SW 1271 (cell line): ENCODE data around the gene PDSS2.
"Not testable (repeated sequence)": the region's sequence is repeated elsewhere in the genome, so short reads cannot be mapped to it uniquely, and the experiment has no call there.

Experiments used
- DNase-seq, 2 experiments: peaks; one replicate each; lab custom pipeline; 2025; lab: John Stamatoyannopoulos, UW

Gene PDSS2, protein sequence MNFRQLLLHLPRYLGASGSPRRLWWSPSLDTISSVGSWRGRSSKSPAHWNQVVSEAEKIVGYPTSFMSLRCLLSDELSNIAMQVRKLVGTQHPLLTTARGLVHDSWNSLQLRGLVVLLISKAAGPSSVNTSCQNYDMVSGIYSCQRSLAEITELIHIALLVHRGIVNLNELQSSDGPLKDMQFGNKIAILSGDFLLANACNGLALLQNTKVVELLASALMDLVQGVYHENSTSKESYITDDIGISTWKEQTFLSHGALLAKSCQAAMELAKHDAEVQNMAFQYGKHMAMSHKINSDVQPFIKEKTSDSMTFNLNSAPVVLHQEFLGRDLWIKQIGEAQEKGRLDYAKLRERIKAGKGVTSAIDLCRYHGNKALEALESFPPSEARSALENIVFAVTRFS

DNA sequence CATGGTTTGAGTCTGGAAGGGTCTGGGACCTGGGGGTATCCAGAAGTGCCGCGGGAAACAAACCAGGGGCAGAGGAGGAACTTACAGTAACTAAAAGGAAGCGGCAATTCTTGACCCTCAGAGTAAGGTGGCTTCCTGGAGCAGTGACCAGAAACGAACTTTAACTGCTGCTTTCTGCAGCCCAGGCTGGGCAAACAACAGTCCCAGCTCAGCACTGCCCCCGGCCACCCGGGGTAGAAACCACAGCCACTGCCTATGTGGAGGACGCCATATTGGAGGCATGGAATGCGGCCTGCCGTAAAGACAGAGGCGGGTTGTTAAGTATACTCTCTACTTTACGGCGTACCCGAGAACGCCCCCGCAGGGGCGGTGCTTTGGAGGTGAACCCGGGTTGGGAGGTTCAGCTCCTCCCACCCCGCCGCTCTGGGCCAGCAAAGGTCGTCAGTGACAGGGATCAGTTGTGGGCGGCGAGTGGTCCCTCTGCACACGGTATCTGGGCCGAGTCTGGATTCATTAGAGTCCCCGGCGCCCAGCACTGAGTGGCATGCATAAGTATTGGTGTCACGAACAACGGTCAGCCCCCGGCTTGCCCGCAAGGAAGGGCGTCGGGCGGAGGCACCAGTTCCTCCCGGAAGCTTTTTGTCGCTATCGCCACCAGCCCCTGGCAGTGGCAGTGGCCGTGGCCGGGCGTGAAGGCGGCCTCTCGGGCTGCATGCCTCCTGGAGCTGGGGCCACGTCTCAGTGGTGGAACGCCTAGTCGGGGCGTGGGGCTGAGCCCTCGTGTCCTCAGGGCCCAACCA lies at the start of gene PDSS2:
TSS of gene PDSS2 (minus strand) at position 282 of the 800 bp plus-strand sequence. CDS start at position 3, 279 bp downstream.
- DNase-seq: peak; percentile 91 to 97

DNA sequence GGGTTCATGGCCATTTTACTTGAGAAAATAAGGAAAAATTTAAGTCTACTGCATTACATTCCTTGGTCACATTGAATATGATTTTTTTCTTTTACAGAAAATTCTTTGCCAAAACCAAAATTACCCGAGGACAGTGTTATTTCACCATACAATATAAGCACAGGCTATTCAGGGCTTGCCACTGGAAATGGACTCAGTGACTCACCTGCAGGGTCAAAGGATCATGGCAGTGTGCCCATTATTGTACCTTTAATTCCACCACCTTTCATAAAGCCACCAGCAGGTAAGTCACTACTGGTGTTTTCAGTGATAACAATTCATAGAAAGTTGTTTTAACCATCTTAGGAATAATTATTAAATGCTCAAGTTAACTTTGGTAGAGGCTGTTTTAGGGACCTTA lies 46.8 kb upstream of the PDSS2 start:
- no peak for DNase-seq

DNA sequence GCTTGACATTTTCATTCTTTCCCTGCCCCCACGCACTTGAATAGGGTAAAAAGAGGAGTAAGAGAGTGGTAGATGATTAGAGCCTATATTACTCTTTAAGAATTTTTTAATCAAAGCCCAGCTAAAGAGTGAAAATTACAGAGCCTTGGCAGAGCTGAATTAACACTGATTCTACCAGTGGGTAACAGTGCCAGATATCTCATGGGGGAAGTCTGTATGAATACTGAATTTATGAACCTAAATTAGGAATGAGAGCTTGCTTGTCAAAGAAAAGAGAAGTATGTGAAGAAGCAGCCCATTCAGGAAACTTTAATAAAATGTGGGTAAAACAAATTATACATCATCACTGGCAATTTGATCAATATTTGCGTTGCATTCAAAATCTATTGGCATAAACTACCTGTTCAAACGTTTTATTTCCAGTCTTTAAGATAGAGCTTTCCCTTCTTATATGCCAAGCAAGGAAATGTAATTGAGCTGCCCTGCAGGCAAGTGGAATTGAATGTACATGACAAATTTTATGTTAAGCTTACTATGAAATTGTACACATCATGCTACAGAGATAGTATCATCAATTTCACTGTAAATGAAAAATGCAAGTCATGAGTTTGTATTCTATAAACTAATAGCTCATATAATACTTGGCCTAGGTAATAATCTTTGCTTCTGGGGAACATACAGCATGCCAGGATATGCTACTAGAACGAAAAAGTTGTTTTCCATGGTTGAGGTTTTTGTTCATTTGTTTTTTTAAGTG lies 45.1 kb upstream of the PDSS2 start:
- DNase-seq: no peak

DNA sequence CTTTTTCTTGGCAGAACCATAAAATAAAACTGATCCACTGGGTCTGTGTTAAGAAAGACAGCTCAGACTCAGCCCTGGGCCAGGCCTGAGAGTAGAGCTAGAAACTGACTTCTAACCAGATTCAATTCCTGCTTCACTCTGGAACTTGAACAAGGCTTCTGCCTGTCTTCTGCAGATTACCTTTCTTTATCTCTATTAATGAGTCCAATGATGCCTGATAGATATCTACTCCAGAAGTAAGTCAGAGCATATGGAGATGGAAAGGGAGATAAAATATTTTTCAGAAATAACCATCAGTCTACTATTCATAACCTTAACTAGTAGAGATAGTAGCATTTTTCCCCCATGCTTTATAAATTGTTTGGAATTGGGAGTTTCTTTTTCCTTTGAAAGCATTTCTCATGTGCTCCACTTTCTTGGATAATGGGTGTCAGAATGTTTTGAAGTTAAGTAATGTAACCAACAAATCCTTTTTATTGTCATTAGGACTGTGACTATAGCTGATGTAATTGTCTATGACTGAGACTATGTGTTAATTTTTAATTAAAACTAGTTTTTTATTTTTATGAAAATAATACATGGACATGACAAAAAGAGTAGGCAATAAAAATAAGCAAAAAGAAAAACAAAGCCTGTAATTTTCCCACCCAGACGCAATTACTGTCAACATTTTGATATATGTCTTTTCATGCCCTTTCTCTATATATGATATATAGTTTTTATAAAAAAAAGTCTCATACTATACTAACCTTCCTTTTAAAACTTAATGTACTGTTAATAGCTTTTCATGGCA lies 37.7 kb upstream of the PDSS2 start:
- DNase-seq: no peak

DNA sequence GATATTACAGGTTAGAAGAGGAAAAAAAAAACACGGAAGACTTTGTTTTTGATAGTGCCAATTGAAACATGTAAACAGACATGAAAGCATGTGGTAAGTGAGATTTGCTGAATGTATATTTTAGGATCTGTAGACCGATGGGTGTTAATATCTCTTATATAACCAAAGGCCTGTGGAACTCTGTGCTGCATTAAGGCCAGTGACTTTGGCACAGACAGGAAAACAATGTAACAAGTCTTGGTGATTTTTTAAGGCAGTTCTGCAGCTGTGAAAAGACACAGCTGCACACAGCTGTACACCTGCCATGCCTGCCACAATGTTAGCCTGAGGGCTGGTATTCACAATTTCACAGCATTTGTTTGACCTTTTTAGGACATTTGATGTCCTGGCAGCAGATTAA lies 36.6 kb upstream of the PDSS2 start:
- DNase-seq: no peak

DNA sequence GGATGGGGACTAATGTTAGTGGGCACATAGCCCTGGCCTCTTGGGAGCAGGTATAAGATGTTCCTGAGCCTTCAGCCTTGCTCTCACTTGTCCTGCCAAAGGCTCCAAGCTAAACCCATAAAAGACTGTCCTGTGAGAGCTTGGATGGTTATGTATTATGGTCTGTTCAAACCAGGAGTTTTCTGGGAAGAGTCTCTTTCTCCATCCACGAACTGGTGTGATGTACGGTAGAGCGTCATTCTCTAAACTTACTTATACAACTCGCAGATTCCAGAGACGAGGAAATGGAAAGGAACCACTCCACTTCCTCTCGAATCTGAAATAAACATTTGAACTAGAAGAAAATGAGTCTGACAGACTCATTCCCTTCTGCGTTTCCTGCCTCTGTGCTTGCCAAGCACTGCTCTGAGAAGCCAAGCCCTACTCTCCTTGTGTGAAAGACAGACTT lies 35.9 kb upstream of the PDSS2 start:
- DNase-seq: no peak

DNA sequence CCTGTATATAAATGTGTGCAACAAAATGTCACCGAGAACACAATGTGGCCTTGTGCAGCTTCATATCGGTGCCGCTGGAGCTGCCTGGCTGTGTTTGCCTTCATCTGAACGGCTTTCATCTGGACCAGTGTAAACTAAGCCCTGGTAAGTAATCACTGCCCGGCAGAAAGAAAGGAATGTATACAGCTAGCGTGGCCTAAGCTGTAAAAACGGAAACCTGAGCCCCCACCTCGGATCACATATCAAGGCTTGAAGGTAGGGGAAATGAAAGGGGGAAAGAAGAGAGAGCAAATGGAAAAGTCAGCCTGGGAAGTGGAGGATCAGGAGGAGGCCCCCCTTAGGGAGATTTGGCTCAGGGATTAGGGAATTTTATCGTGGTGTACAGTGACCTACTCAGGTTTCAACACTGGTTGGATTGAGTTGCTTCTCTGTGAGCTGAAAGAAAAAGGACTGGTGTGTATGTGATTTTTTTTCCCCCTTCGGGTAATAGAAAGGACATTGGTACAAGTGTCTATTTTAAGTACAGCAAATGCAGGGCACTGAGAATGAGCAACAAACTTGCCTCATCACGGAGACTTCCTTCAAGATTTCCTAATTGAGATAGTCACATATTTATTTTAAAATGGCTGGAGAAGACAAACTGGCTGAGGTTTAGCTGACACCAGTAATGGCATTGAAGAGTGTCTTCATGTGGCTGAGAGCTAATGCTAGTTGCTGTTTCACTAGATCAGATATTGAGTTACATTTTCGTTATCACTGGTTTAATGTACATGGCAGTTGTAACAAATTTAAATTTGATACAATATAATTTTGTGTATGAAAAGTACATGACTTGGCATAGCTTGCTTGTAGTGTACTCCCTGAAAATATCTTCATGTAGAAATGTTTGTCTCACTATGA lies 34.0 kb upstream of the PDSS2 start:
- no peak for DNase-seq

DNA sequence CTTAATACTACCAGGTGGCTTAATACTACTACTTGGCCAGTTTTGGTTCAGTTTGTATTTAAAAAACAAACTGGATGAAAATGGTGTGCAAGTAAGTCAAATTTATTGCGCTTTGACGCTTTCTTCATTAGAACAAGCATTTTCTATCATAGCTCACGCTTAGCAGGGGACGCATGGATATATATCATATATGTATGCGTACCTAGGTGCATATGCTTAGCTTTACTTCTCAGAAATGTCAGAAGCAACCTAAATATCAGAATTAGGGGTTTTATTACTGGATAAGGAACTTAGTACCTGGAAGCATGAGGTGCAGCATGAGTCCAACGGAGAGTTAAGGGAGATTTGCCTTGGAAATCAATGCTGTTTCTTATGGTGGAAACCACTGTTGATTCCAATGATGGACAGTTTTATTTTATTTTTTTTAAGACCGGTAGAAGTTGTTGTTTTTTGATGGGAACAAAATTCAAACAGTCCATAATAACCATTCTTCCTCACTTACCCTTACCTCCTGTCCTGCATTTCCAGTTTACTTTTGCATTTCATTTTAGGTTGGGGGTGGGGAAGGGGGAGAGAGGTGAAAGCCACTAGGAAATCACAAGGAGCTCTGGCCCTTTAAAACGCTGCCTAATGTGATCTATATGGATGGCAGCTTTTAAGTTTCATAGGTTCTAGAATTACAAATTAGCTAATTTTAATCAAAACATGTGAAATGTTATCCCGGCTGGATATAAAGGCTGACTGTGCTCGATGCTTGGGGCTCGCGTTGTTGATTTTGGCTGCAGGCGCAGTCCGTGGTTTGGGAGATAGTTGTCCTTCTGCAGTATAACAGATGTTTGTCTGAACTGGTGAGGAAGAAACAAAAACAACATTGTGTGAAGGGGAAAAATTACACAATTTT lies 32.6 kb upstream of the PDSS2 start:
- no peak for DNase-seq

DNA sequence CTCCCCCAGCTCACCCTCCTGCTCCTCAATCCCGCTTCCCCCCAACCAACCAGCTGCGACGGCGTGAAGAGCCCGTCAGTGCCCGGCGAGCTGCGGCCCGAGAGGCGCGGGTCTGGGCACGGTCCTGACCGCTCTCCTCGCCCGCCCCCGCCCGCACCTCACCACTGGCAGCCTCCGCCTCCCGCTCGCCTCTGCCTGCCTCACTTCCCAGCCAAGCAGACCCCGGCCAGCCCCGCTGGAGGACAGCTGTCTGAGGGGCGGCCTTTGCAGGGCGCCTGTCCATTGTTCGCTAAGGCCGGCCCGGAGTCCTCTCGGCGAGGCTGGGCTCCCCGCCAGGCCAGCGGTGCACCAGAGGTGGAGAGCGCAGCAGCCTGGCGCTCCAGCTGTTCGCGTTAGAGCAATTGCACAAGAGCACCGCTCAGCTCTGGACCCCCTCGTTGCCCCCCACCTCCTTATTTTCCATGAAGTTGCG lies 31.8 kb upstream of the PDSS2 start:
- no peak for DNase-seq

DNA sequence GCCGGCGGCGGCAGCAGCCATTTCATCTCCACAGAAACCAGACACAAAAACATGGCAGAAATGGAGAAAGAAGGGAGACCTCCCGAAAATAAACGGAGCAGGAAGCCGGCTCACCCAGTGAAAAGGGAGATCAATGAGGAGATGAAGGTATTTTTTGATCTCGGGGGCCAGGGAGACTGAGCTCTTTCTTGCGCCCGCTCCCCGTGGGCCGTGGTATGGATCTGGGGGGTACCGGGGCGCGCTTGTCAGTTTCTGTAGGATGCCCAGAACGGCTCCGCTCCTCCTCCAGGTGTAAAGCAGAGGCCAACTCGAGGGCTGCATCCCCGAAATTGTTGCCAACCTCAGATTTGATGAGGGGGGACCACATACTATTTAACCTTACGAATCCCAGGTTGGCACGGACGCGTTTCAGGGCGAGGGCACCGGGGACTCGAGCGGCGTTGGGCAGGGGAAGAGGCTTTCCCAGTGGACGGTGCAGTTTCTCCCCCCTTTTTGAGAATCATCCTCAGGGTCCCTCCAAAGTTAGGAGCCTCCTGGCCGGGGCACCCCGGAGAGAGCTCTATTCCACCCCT lies 31.3 kb upstream of the PDSS2 start:
- no peak for DNase-seq

DNA sequence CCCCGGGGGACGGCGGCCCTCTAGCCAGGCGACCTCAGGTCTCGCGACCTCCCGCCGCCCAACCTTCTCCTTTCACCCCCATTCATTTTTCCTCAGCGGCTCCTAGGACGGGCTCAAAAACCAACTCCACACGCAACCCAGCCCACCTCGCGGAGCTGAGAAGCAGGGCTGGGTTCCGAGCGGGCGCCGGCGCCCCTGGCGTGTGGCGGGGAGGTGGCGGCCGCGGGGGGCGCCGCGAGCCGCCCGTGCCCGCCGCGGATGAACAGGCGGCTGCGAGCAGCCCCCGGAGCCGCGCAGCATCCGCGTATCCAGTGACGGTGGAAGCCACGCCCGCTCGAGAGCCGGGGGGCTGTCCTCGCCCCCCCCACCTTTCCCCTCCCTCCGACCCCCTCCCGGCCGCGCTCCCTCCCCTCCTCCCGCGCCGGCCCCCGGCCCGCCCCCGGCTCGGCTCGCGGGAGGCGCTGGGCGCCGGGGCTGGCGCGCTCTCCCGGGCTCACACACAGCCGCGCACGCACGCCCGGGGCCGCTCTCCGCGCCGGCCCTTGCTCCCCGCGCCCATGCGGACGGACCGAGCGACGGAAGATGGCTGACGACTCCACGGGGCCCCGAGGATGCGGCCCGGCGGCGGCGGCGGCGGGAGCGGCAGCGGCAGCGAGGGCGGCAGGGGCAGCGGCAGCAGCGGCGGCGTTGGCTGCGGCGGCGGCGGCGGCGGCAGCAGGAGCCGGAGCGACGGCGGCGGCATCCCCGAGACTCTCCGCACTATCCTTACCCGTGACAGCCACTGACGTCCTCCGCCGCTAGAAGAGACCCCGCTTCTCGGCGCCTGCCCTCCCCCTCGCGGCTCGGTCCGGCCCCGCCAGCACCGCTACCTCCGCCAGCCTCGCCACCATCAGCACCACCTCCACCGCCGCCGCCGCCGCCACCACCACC lies 30.5 kb upstream of the PDSS2 start, which contains the start of gene SOBP:
TSS of gene SOBP (plus strand) at position 482 of the 930 bp plus-strand sequence. CDS start 500 bp downstream, outside the sequence.
- peak; percentile 34 to 58 for DNase-seq

DNA sequence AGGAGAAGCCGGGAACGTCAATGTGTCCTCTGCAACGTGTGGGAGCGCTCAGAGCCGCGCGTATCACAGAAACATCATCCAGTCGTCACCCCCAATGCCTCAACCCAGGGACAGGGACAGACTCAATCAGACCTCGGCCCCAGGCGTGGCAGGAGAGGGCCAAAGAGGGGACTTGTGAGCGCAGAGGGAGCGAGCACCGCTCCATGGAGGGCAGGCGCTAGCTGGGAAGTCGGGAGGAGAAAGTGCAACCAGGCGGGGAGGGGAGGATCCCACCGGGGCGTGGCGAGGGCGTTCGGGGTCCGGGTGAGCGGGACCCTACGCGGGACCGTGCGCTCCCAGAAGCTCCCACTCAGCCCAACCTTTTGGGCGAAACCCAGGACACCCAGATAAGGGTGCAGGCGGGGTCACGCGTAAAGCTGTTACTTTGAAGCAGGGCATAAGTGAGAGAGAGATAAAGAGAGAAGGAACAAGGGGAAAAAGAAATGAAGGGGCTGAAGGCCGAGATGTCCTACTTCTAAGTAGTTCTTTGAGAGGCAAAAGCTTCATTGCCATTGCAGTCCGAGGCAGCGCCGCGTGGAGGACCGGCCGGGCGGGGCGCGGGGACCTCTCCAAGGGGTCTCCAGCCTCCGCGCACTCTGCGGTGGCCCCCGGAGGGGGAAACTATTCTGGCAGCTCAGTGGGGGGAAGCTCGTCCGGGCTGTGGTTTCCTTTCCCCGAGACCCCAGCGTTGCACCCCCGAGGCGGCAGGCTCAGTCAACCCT lies 29.7 kb upstream of the PDSS2 start:
- DNase-seq: peak in 1 of 2 experiments; percentile 49

DNA sequence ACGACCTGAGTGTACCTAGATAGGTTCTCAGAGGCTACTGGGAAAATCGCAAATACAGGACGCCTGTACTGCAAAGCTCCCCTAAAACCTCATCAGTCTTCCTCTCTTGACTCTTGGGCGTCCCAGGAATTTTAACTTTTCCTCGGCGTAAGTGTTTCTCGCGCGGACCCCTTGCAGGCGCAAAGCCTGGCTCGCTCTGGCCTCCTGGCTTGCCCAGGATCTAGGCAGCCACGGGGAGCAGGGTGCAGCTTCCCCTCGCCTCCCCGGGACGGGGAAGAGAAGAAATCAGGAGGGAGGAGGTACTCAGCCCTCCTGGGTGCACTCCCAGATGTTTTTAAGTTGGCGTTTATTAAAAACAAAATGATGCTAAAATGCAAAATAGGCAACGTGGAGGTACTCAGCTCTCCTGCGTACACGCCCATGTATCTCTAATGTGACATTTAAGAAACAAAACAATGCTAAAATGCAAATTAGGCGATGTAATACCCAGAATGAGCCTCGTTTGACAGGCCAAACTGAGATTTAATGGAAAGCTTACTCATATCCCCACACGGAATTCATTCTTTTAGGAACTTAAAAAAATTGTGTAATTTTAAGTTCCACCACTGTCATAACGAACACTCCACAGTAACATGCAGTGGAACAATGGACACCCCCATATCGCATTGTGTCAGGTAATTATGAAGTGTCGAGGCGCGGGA lies 29.0 kb upstream of the PDSS2 start:
- DNase-seq: no peak

DNA sequence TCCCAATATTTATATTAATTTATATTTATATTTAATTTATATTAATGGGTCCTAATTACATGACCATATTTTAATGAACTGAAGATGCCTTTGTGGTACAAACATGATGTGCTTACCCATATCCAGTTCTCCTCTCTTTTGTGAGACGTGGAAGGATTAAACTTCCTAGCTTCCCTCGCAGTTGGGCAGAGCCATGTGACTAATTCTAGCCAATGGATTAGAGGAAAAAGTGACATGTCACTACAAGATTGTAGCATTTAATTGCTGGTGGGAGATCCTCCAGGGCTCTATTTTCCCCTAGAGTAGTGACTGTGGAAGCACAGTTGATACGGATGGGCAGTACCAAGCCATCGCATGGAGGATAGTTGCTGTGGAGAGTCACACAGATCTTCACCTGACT lies 25.8 kb upstream of the PDSS2 start:
- no peak for DNase-seq

DNA sequence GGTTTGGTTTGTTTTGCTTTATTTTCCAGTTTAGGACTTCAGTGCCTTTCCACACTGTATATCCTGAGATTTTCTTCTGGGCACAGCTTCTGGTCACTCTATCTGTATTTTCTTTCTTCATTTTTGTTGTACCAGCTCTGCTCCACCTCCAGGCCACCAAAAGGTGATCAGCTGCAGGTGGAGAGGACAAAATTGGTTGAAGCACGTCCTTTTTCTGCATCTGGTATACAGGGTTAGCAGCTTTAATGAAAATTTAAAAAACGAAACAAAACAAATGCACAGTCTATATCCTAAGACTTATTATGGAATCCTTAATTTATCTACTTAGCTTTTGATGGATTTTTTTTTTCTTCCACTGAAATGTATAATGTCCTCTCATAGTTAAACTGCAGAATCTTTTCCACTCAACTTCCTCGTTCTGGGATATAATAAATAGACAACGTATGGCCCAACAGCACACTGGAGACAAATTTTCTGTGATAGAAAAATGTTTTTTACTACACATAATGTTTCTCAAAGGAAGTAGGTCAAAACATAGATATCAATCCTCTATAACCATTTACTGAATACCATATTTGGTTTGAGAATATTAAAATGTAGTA lies 19.8 kb upstream of the PDSS2 start:
- no peak for DNase-seq

DNA sequence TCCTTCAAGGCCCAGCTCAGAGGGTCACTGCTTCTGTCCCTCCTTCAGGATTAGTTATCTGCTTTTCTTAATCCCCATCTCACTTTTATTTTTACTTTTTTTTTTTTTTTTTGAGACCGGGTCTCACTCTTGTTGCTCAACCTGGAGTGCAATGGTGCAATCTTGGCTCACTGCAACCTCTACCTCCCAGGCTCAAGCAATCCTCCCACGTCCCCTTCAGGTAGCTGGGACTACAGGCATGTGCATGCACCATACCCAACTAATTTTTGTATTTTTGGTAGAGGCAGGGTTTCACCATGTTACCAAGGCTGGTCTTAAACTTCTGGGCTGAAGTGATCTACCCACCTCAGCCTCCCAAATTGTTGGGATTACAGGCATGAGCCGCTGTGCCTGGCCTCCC lies 16.5 kb upstream of the PDSS2 start:
- not testable (repeated sequence) for DNase-seq
